Pons (tissue), 1 donor: ENCODE results near the gene NLRP14.

ENCODE experiments used
- DNase-seq: peaks from one replicate; pipeline ENCODE4 v3.0.0-alpha.2; 2016; ENCODE audit warnings: low spot score

NLRP14 gene

DNA sequence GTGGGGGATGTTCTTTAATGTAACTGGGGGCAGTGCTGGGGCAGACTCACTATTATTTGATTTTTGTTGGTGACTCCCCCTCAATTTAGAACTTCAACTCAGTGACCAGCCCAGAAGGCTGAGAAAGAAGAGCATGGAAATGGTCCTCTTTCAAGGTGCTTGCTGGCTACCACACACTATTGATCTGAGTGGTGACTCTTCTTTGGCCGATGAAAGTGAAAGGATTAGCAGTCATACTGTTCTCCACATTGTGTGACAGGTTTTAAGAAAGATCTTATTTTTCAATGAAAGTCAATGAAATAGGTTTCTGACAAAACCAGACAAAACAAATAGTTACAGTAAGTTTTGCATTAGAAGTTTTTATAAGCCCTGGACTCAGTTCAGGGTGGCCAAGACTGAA, 29.9 kb downstream of the NLRP14 start:
- DNase-seq, result no peak

GRCh38 chr11:7056828-7057513, 36.7 kb downstream of the NLRP14 start:
- DNase-seq, result no peak

DNA sequence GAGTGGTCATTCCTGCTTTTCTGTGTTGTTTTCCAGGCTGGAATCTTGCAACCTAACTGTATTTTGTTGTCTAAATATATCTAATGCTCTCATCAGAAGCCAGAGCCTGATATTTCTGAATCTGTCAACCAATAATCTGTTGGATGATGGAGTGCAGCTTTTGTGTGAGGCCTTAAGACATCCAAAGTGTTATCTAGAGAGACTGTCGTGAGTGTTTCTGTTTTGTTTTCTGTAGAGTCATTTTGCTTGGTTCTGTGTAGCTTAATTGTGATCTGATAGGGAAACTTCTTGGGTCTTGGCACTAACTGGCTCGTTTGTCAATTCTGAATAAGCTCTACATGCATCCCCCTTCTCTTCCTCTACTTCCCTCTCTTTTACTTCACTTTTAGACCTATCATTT, 37.4 kb downstream of the NLRP14 start:
- DNase-seq, result peak; percentile 36

GRCh38 chr11:7060868-7061267, 40.6 kb downstream of the NLRP14 start:
- no peak for DNase-seq

GRCh38 chr11:7062534-7062933, 42.3 kb downstream of the NLRP14 start:
- no peak for DNase-seq

DNA sequence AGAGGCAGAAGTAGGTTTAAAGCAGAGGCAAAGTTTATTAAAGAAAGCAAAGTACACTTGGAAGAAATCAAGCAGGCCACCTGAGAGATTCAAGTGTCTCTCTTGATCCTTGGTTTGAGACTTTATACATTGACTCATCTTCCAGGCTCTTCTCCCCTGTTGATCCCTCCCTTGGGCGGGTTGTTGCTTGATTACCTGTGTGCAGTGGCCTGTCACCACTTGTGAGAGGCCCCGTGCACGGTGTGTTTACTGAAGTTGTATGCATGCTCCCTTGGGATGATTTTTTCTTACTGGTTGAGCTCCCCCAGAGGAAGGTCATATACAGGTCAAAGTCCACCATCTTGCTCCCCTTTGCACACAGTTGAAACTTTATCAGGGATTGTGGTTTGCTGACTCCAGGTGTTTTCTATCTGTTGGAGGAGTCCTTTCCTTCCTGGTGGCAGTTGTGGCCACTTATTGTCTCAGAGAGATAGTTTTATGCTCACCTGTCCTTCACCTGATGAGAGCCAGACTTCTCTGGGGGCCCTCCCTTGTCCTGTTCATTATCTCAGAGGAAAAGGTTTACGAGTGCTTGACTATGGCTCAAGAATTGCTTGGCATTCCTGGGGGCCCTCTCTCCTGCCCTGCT, 52.2 kb downstream of the NLRP14 start:
- DNase-seq, result no peak

DNA sequence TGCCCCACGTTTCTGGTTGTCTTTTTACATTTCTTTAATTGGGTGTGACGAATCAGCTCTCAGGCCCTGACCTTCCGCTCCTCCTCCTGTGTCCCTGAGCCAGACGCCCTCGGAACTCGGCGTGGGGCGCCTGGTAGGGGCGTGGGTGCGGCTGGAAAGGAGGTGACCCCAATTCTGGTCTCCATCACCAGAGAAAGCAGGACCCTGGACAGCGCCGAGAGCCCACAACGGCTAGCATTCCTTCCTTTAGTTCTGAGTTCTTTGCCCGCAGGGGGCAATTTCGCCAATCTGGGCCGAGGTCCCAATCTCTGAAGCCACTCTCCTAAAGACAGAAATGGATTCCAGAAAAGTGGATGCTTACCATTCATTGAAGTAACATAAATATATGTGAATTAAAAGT, 56.8 kb downstream of the NLRP14 start:
- DNase-seq, result no peak

- DNase-seq, result no peak
These were observed 59.4 kb downstream of the NLRP14 start for GRCh38 chr11:7079545-7080135.

DNA sequence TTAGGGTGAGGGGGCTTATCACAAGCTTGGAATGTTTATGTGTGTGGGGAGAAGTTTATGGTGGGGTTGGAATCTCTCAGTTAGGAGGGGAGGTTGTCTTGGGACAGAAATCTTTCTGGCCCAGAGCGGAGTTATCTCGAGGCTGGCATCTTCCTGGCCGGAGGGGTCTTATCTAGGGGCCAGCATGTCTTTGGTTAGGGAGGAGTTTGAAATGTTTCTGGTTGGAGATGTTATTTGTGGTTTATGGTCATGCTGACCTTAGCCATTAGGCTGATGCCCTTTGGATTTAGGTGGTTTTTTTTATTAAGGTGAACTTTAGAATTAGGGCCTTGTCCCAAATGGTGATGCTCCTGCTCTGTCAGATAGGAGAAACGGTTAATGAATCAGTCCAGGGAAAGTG, 60.6 kb downstream of the NLRP14 start:
- no peak for DNase-seq

- no peak for DNase-seq
These were observed 61.2 kb downstream of the NLRP14 start for GRCh38 chr11:7081441-7081840.

DNA sequence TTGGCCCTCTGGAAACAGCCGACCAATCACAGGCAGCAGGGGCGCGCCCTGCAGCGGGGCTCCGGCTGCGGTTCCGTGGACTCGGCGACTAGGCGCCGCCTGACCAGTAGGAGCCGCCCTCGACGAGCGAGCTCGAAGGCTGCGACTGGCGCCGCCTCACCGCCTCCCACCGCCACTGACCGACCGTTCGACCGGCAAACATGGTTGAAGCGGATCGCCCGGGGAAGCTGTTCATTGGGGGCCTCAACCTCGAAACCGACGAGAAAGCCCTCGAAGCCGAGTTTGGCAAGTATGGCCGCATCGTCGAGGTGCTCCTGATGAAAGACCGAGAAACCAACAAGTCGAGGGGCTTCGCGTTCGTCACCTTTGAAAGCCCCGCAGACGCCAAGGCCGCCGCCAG, 68.6 kb downstream of the NLRP14 start, which contains the start of gene RBMXL2:
Gene RBMXL2, plus strand, starts transcription at position 78 of the 400 bp plus-strand sequence. Its CDS starts 123 bp downstream, at position 201.
- no peak for DNase-seq

GRCh38 chr11:7089328-7090251, 69.3 kb downstream of the NLRP14 start:
- no peak for DNase-seq

GRCh38 chr11:7098235-7098832, 78.1 kb downstream of the NLRP14 start:
- DNase-seq, result peak; percentile 78

DNA sequence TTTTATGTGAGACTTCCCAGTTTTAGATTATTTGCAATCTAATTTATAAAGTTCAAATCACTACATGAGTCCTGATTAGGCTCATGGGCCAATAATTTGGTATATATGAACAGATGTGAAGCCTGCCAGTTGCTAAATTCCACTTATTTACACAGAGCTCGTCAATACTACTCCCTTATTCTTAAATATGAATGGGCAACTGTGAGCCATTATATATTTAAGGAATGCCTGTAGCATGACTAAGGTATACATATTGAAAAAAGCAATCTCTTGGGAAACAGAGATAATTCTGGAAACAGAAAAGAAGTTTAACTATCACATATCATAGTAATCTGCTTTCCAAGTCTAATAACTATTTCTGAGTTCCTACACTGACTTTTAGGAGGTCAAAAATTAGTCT, 95.5 kb downstream of the NLRP14 start:
- DNase-seq, result no peak

DNA sequence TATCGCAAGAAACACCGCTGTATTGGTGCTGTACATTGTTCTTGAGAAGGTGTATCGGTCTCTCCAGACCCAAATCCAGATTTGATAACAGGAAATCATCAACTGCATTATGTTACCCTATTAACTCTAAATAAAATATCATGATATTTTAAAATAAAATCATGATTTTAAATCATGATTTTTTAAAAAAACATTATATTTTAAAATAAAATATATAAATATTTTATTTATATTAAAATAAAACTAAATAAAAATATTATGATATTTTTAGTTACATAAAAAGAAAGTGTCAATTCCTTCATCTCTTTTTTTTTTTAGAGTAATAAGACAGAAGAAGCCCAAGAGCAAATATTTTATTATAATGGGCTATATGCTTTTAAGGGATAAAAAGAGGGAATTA, 96.1 kb downstream of the NLRP14 start:
- DNase-seq, result no peak
